HCT116 (cell line): ENCODE measurements around the gene OLFML1. TPM values are rescaled to one million over a fixed set of nuclear protein-coding genes. Genes with fewer than 3 reads are reported as not detected.

Source experiments
- ATAC-seq: fragments of 200-7000 bp; cut with Tn5 transposase; 2 replicates; pipeline ENCODE4 v1.9.1; 2020; ENCODE audit warnings: mild to moderate bottlenecking, moderate library complexity
- BruUV-seq: library from RNA; stranded (reverse); fragments of 400-500 nt; replicated peaks from 2 replicates; lab custom pipeline; 2021; lab: Mats Ljungman, UMichigan
- CTCF ChIA-PET: fragments of 300-600 bp; sonication (Branson Sonifier 250); formaldehyde crosslinking; loops from one replicate; lab custom pipeline; 2021; ENCODE audit warnings: antibody characterized with exemption; lab: Charles Lee
- POLR2A ChIA-PET: fragments of 300-600, 350-600 bp; sonication (Branson Sonifier 250); formaldehyde crosslinking; loops from one replicate; lab custom pipeline; 2021; ENCODE audit warnings: antibody characterized with exemption; lab: Charles Lee
- RAD21 ChIA-PET, 2 experiments: fragments of 300-600 bp; sonication (Branson Sonifier 250); formaldehyde crosslinking; loops; one replicate each; lab custom pipeline; 2023; ENCODE audit warnings: low total read pairs in 2 of 2; ENCODE audit not compliant: uncharacterized antibody in 2 of 2, unreplicated experiment in 2 of 2, low non-redundant PET in 1 of 2; lab: Charles Lee
- DNase-seq: peaks from one replicate; pipeline ENCODE4 v3.0.0-alpha.2; 2010; ENCODE audit warnings: low read depth, low spot score
- H2AFZ ChIP-seq: fragments of 200-600 bp; shearing (Covaris generic), sonication (generic); 2 replicates; pipeline ENCODE4 v1.6.1; 2017; ENCODE audit warnings: low read depth, mixed run types, mixed read lengths, antibody characterized with exemption, low read length; ENCODE audit not compliant: poor library complexity, severe bottlenecking
- H3K27ac ChIP-seq: 2 replicates; pipeline ENCODE4 v1.5.1; 2012; ENCODE audit warnings: low read depth, low read length
- H3K27me3 ChIP-seq: fragments of 200-600 bp; sonication (generic); 2 replicates; pipeline ENCODE4 v1.6.1; 2016; ENCODE audit warnings: mixed run types, low read length, mixed read lengths; ENCODE audit not compliant: insufficient read depth
- H3K36me3 ChIP-seq, 2 experiments: fragments of 200-500 bp in 1 of 2; fragments of 200-600 bp in 1 of 2; sonication (Bioruptor generic) in 1 of 2; sonication (generic) in 1 of 2; 2 replicates each; pipeline versions ENCODE4 v1.5.1 to v1.6.1; 2014 to 2016; ENCODE audit warnings: low read length in 2 of 2, inconsistent platforms in 1 of 2, mixed read lengths in 1 of 2, mixed run types in 1 of 2; ENCODE audit not compliant: insufficient read depth in 2 of 2, control insufficient read depth in 1 of 2
- H3K4me1 ChIP-seq, 2 experiments: fragments of 200-600 bp in 1 of 2; sonication (generic) in 1 of 2; 2 replicates each; pipeline versions ENCODE4 v1.5.1 to v1.6.1; 2012 to 2017; ENCODE audit warnings: low read length in 2 of 2, inconsistent platforms in 1 of 2, mild to moderate bottlenecking in 1 of 2, mixed read lengths in 1 of 2, mixed run types in 1 of 2, moderate library complexity in 1 of 2; ENCODE audit not compliant: insufficient read depth in 2 of 2, control insufficient read depth in 1 of 2
- H3K4me2 ChIP-seq: fragments of 200-600 bp; sonication (generic); 2 replicates; pipeline ENCODE4 v1.6.1; 2017; ENCODE audit warnings: mixed run types, low read length, mixed read lengths
- H3K4me3 ChIP-seq, 2 experiments: fragments of 200-600 bp in 1 of 2; sonication (generic) in 1 of 2; replicated peaks in 1 of 2; 2 replicates each; pipeline ENCODE4 v1.5.1; 2011 to 2016; ENCODE audit warnings: low read length in 2 of 2, control low read depth in 1 of 2, low read depth in 1 of 2, mild to moderate bottlenecking in 1 of 2, mixed read lengths in 1 of 2, mixed run types in 1 of 2
- H3K79me2 ChIP-seq: fragments of 200-600 bp; sonication (generic); 2 replicates; pipeline ENCODE4 v1.6.1; 2017; ENCODE audit warnings: mild to moderate bottlenecking, mixed run types, low read length, moderate library complexity, mixed read lengths; ENCODE audit not compliant: insufficient read depth
- H3K9ac ChIP-seq: fragments of 200-600 bp; sonication (generic); 2 replicates; pipeline ENCODE4 v1.6.1; 2016; ENCODE audit warnings: low read length, mixed read lengths
- H3K9me2 ChIP-seq: fragments of 200-600 bp; sonication (generic), shearing (Covaris generic); 2 replicates; pipeline ENCODE4 v1.6.1; 2017; ENCODE audit warnings: mixed run types, mild to moderate bottlenecking, moderate library complexity; ENCODE audit not compliant: insufficient read depth
- H3K9me3 ChIP-seq, 2 experiments: fragments of 200-500 bp in 1 of 2; fragments of 200-600 bp in 1 of 2; sonication (Bioruptor generic) in 1 of 2; sonication (generic) in 1 of 2; 2 replicates each; pipeline ENCODE4 v1.6.1; 2014 to 2017; ENCODE audit warnings: low read length in 2 of 2, mixed read lengths in 2 of 2, inconsistent platforms in 1 of 2, low read depth in 1 of 2, mild to moderate bottlenecking in 1 of 2, mixed run types in 1 of 2, moderate library complexity in 1 of 2; ENCODE audit not compliant: control insufficient read depth in 1 of 2, insufficient read depth in 1 of 2
- H4K20me1 ChIP-seq: fragments of 200-600 bp; sonication (generic), shearing (Covaris generic); 2 replicates; pipeline ENCODE4 v1.6.1; 2017; ENCODE audit warnings: mixed run types, mild to moderate bottlenecking, moderate library complexity; ENCODE audit not compliant: insufficient read depth
- CBX3 ChIP-seq: IDR thresholded peaks from 2 replicates; pipeline ENCODE4 v1.6.1; 2012; ENCODE audit warnings: low read depth
- CEBPB ChIP-seq: IDR thresholded peaks from 2 replicates; pipeline ENCODE4 v1.6.1; 2012; ENCODE audit warnings: low read depth
- EGR1 ChIP-seq: IDR thresholded peaks from 2 replicates; pipeline ENCODE4 v1.6.1; 2012; ENCODE audit warnings: low read depth
- ELF1 ChIP-seq: IDR thresholded peaks from 2 replicates; pipeline ENCODE4 v1.6.1; 2012; ENCODE audit warnings: low read depth, borderline replicate concordance
- EZH2 ChIP-seq: fragments of 200-600 bp; sonication (generic); IDR thresholded peaks from 2 replicates; pipeline ENCODE4 v1.6.1; 2017; ENCODE audit warnings: antibody characterized with exemption, mixed run types
- FOSL1 ChIP-seq: IDR thresholded peaks from 2 replicates; pipeline ENCODE4 v1.6.1; 2012; ENCODE audit warnings: low read depth
- MAX ChIP-seq: IDR thresholded peaks from 2 replicates; pipeline ENCODE4 v1.6.1; 2012
- POLR2A ChIP-seq: IDR thresholded peaks from 2 replicates; pipeline ENCODE4 v1.7.0; 2011; ENCODE audit warnings: borderline replicate concordance; ENCODE audit not compliant: insufficient read depth, insufficient read length; ENCODE audit errors: extremely low read depth
- POLR2AphosphoS5 ChIP-seq: IDR thresholded peaks from 2 replicates; pipeline ENCODE4 v1.6.1; 2011; ENCODE audit warnings: mild to moderate bottlenecking, low read depth, low read length, moderate library complexity
- RAD21 ChIP-seq: IDR thresholded peaks from 2 replicates; pipeline ENCODE4 v1.6.1; 2012; ENCODE audit warnings: low read depth, mild to moderate bottlenecking
- REST ChIP-seq: IDR thresholded peaks from 2 replicates; pipeline ENCODE4 v1.6.1; 2012; ENCODE audit warnings: low read depth
- SP1 ChIP-seq: IDR thresholded peaks from 2 replicates; pipeline ENCODE4 v1.6.1; 2012; ENCODE audit warnings: low read depth
- SRF ChIP-seq: IDR thresholded peaks from 2 replicates; pipeline ENCODE4 v1.6.1; 2012; ENCODE audit warnings: low read depth
- TCF7L2 ChIP-seq: IDR thresholded peaks from 2 replicates; pipeline ENCODE4 v1.7.0; 2011; ENCODE audit warnings: borderline replicate concordance, inconsistent platforms; ENCODE audit not compliant: insufficient read depth, insufficient read length; ENCODE audit errors: extremely low read depth
- ZFX ChIP-seq: fragments of 450-650 bp; IDR thresholded peaks from 2 replicates; pipeline ENCODE4 v1.6.1; 2017
- ZNF274 ChIP-seq: fragments of 200-500 bp; sonication (Bioruptor generic); IDR thresholded peaks from 2 replicates; pipeline ENCODE4 v1.6.1; 2014; ENCODE audit warnings: mild to moderate bottlenecking, low read depth, low read length, inconsistent platforms
- intact Hi-C: fragments of 100-400 bp; cut with micrococcal nuclease; formaldehyde crosslinking; loops from 2 replicates; pipeline ENCODE4 v1.10.0; 2022
- total RNA-seq: library from RNA; stranded (reverse); gene quantifications from one replicate; pipeline ENCODE4 v1.2.1, GENCODE V29; 2021; ENCODE audit not compliant: unreplicated experiment
- TF ChIP-seq, protein P1 (sequence below): IDR thresholded peaks from 2 replicates; pipeline ENCODE4 v1.6.1; 2012

Gene OLFML1
- total RNA-seq, 1 experiment from 2014 or later = not detected

GRCh38 chr11:7522546-7522945 is 37.2 kb downstream of the OLFML1 start:
- CTCF ChIA-PET = no interaction called here
- no peak overlapping the region for H3K4me2 ChIP-seq
- no peak for ATAC-seq
- H3K27ac ChIP-seq = no peak overlapping the region
- H3K4me1 ChIP-seq = no peaks in the 10 kb centered on the region
- RAD21 ChIA-PET = interaction anchor here in 1 of 2 experiments (0.6 kb wide), 1 partner anchor 105 kb away, joined by 3 read pairs; no protein-coding TSS in a partner anchor
- H3K4me3 ChIP-seq = no peak overlapping the region
- no peak overlapping the region for H3K9ac ChIP-seq
- no peak overlapping the region for H2AFZ ChIP-seq
- BruUV-seq = no TSS peak
- H3K79me2 ChIP-seq = no peaks in the 10 kb centered on the region
- no peaks in the 10 kb centered on the region for H4K20me1 ChIP-seq
- H3K36me3 ChIP-seq = no peaks in the 10 kb centered on the region
- H3K27me3 ChIP-seq = peaks cover 7% of the 10 kb centered on the region; the same call in 1 of the 2 replicates
- intact Hi-C loops = no loop called here
- POLR2A ChIA-PET = no interaction called here
- H3K9me2 ChIP-seq = no peaks in the 10 kb centered on the region
- TF ChIP-seq CBX3 = no peak
- no peak for TF ChIP-seq CEBPB
- TF ChIP-seq, protein P1, sequence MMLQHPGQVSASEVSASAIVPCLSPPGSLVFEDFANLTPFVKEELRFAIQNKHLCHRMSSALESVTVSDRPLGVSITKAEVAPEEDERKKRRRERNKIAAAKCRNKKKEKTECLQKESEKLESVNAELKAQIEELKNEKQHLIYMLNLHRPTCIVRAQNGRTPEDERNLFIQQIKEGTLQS = no peak
- TF ChIP-seq RAD21 = no peak
- no peak for TF ChIP-seq ELF1
- TF ChIP-seq SP1 = no peak
- TF ChIP-seq SRF = no peak
- TF ChIP-seq TCF7L2 = no peak
- no peak for TF ChIP-seq EZH2
- no peak for TF ChIP-seq POLR2AphosphoS5
- TF ChIP-seq POLR2A = no peak
- TF ChIP-seq MAX = no peak
- no peak for TF ChIP-seq REST
- TF ChIP-seq FOSL1 = no peak
- TF ChIP-seq EGR1 = no peak
- no peak for TF ChIP-seq ZNF274
- TF ChIP-seq ZFX = no peak
- H3K9me3 ChIP-seq = no peaks in the 10 kb centered on the region
- DNase-seq = no peak
